HepG2 (cell line): ENCODE data around the gene RAET1E.

ENCODE experiments used
- AKAP8 ChIP-seq: sonication (generic); formaldehyde crosslinking; IDR thresholded peaks from 2 replicates; pipeline ENCODE4 v1.5.1; 2020; ENCODE audit warnings: mild to moderate bottlenecking, missing genetic modification reagents
- CTCF ChIP-seq: sonication (generic); formaldehyde crosslinking; IDR thresholded peaks from 2 replicates; pipeline ENCODE4 v1.5.0; 2020; ENCODE audit warnings: mild to moderate bottlenecking, missing genetic modification reagents, moderate library complexity
- EZH2 ChIP-seq: conservative IDR thresholded peaks from 2 replicates; pipeline ENCODE4 v1.6.1; 2012; ENCODE audit warnings: mild to moderate bottlenecking, low read depth, low read length, moderate library complexity
- PLRG1 ChIP-seq: fragments of 450-650 bp; conservative IDR thresholded peaks from 2 replicates; pipeline ENCODE4 v1.6.1; 2016
- TCF7L2 ChIP-seq: IDR thresholded peaks from 2 replicates; pipeline ENCODE4 v1.6.1; 2011; ENCODE audit warnings: mild to moderate bottlenecking, low read depth, low read length, moderate library complexity
- ZNF12 ChIP-seq: sonication (generic); formaldehyde crosslinking; IDR thresholded peaks from 2 replicates; pipeline ENCODE4 v1.5.0; 2020; ENCODE audit warnings: missing genetic modification reagents
- ZNF407 ChIP-seq: sonication (generic); formaldehyde crosslinking; IDR thresholded peaks from one replicate; pipeline ENCODE4 v1.5.1; 2020; ENCODE audit warnings: mild to moderate bottlenecking, missing genetic modification reagents; ENCODE audit errors: not compliant biosample characterization
- ZNF513 ChIP-seq: sonication (generic); formaldehyde crosslinking; conservative IDR thresholded peaks from 2 replicates; pipeline ENCODE4 v1.5.0; 2020; ENCODE audit warnings: missing genetic modification reagents
- ZNF740 ChIP-seq: sonication (generic); formaldehyde crosslinking; IDR thresholded peaks from 2 replicates; pipeline ENCODE4 v1.4.0; 2020; ENCODE audit warnings: missing genetic modification reagents
- ZNF768 ChIP-seq: sonication (generic); formaldehyde crosslinking; IDR thresholded peaks from 2 replicates; pipeline ENCODE4 v1.4.0; 2020; ENCODE audit warnings: missing genetic modification reagents

- TF ChIP-seq AKAP8 (CRISPR knock-in tag) (no peak), ZNF768 (CRISPR knock-in tag) (no peak), ZNF513 (no peak), ZNF407 (CRISPR knock-in tag) (no peak), ZNF12 (CRISPR knock-in tag) (no peak), EZH2 (no peak), CTCF (no peak), PLRG1 (no peak), TCF7L2 (no peak), ZNF740 (CRISPR knock-in tag) (no peak)
These were observed 2.9 kb upstream of the RAET1E start for GRCh38 chr6:149900620-149901443.
